OCI-LY7 (cell line): ENCODE results near the gene PWWP2A.

ENCODE experiments used
- EZH2phosphoT487 ChIP-seq: fragments of 200-600 bp; sonication (generic); IDR thresholded peaks from 2 replicates; pipeline ENCODE4 v1.6.1; 2018; ENCODE audit warnings: low read depth, borderline replicate concordance, mild to moderate bottlenecking, mixed run types, antibody characterized with exemption, low read length, moderate library complexity, mixed read lengths
- TF ChIP-seq, protein P1 (sequence below): fragments of 200-600 bp; sonication (generic); conservative IDR thresholded peaks from 2 replicates; pipeline ENCODE4 v1.5.1; 2014; ENCODE audit warnings: mild to moderate bottlenecking, antibody characterized with exemption, low read length, moderate library complexity, mixed read lengths

DNA sequence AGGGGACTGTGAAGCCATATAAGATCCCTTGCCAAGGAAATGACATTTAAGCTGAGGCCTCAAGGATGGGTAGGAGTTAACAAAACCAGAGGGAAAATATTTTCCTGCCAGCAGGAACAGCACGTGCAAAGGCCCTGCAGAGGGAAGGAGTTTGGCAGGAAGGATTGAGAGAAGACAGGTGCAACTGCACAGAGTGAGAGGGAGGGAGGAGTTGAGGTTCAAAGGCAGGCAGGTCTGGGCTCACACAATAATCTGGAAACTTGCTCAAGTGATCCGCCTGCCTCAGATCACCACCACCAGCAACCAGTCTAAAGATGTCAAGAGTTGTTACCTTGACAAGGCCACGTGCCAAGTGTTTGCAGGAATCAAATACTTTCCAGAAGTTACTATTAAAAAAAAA lies 31.1 kb upstream of the PWWP2A start:
- TF ChIP-seq, protein P1, sequence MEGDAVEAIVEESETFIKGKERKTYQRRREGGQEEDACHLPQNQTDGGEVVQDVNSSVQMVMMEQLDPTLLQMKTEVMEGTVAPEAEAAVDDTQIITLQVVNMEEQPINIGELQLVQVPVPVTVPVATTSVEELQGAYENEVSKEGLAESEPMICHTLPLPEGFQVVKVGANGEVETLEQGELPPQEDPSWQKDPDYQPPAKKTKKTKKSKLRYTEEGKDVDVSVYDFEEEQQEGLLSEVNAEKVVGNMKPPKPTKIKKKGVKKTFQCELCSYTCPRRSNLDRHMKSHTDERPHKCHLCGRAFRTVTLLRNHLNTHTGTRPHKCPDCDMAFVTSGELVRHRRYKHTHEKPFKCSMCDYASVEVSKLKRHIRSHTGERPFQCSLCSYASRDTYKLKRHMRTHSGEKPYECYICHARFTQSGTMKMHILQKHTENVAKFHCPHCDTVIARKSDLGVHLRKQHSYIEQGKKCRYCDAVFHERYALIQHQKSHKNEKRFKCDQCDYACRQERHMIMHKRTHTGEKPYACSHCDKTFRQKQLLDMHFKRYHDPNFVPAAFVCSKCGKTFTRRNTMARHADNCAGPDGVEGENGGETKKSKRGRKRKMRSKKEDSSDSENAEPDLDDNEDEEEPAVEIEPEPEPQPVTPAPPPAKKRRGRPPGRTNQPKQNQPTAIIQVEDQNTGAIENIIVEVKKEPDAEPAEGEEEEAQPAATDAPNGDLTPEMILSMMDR, result no peak
- no peak for TF ChIP-seq EZH2phosphoT487
